ENCODE data around the gene FYCO1.

GRCh38 chr3:45911511-45912226, 84.0 kb downstream of the FYCO1 start:
- TF ChIP-seq SP1 (IDR thresholded peaks at IDR 0.05) (no peak), BHLHE40 (IDR thresholded peaks at IDR 0.05; ENCODE audit: borderline replicate concordance) (no peak), NFRKB (IDR thresholded peaks at IDR 0.05) (no peak), FOXK2 (IDR thresholded peaks at IDR 0.05) (no peak), ELF4 (IDR thresholded peaks at IDR 0.05) (no peak), FOXM1 (IDR thresholded peaks at IDR 0.05; ENCODE audit: borderline replicate concordance) (no peak), CTBP1 (IDR thresholded peaks at IDR 0.05; ENCODE audit: borderline replicate concordance) (no peak), HDGF (IDR thresholded peaks at IDR 0.05; ENCODE audit: borderline replicate concordance) (no peak), ARNT (IDR thresholded peaks at IDR 0.05) (no peak), ZNF384 (IDR thresholded peaks at IDR 0.05) (no peak), PKNOX1 (IDR thresholded peaks at IDR 0.05) (no peak), LEF1 (IDR thresholded peaks at IDR 0.05; ENCODE audit: borderline replicate concordance) (no peak)
